Karpas-422 (cell line): ENCODE results near the gene FAM120B. TPM values are rescaled to one million over a fixed set of nuclear protein-coding genes. Genes with fewer than 3 reads are reported as not detected.

Source experiments
- DNase-seq: peaks from one replicate; pipeline ENCODE4 v3.0.0-alpha.2; 2015
- H2AFZ ChIP-seq: fragments of 200-600 bp; sonication (generic); 2 replicates; pipeline ENCODE4 v1.6.1; 2014; ENCODE audit warnings: antibody characterized with exemption, low read length, mixed read lengths
- H3K27ac ChIP-seq: fragments of 200-600 bp; sonication (generic); 2 replicates; pipeline ENCODE4 v1.5.1; 2014; ENCODE audit warnings: mild to moderate bottlenecking, low read length, moderate library complexity
- H3K27me3 ChIP-seq: fragments of 200-600 bp; sonication (generic); 2 replicates; pipeline ENCODE4 v1.6.1; 2014; ENCODE audit warnings: low read length, mixed read lengths
- H3K36me3 ChIP-seq: fragments of 200-600 bp; sonication (generic); 2 replicates; pipeline ENCODE4 v1.6.1; 2014; ENCODE audit warnings: low read length, mixed read lengths; ENCODE audit not compliant: insufficient read depth
- H3K4me1 ChIP-seq: fragments of 200-600 bp; sonication (generic); 2 replicates; pipeline ENCODE4 v1.6.1; 2014; ENCODE audit warnings: mild to moderate bottlenecking, low read length, mixed read lengths
- H3K4me2 ChIP-seq: fragments of 200-600 bp; sonication (generic); 2 replicates; pipeline ENCODE4 v1.6.1; 2014; ENCODE audit warnings: low read length, low read depth, mild to moderate bottlenecking; ENCODE audit not compliant: poor library complexity, severe bottlenecking
- H3K4me3 ChIP-seq: fragments of 200-600 bp; sonication (generic); 2 replicates; pipeline ENCODE4 v1.5.1; 2014; ENCODE audit warnings: mild to moderate bottlenecking, antibody characterized with exemption, low read length, mixed read lengths
- H3K79me2 ChIP-seq: fragments of 200-600 bp; sonication (generic); 2 replicates; pipeline ENCODE4 v1.6.1; 2014; ENCODE audit warnings: mild to moderate bottlenecking, low read length, mixed read lengths
- H3K9ac ChIP-seq: fragments of 200-600 bp; sonication (generic); 2 replicates; pipeline ENCODE4 v1.6.0; 2014; ENCODE audit warnings: low read length
- H3K9me2 ChIP-seq: fragments of 200-600 bp; sonication (generic), shearing (Covaris generic); replicated peaks from 2 replicates; pipeline ENCODE4 v1.6.0; 2014; ENCODE audit warnings: mild to moderate bottlenecking, low read length, moderate library complexity; ENCODE audit not compliant: insufficient read depth
- H3K9me3 ChIP-seq: fragments of 300-700, 200-600 bp; sonication (generic); 2 replicates; pipeline ENCODE4 v1.6.1; 2014; ENCODE audit warnings: low read length, mixed read lengths
- H4K20me1 ChIP-seq: fragments of 200-600 bp; sonication (generic); 2 replicates; pipeline ENCODE4 v1.6.1; 2014; ENCODE audit warnings: mild to moderate bottlenecking, antibody characterized with exemption, low read length, low read depth; ENCODE audit not compliant: insufficient read depth
- total RNA-seq: library from RNA; depleted of rRNA; stranded (reverse); fragments of >200 nt; shearing (Covaris generic); gene quantifications from 2 replicates; pipeline ENCODE4 v1.2.3, GENCODE V29; 2014; ENCODE audit warnings: low replicate concordance

The FAM120B gene
- total RNA-seq, 1 experiment from 2014 or later: 32.1 TPM

- H3K27me3 ChIP-seq: no peaks in the 10 kb centered on the region
- H3K9ac ChIP-seq: no peak overlapping the region
- H3K4me1 ChIP-seq: no peaks in the 10 kb centered on the region
- DNase-seq: no peak
- no peaks in the 10 kb centered on the region for H4K20me1 ChIP-seq
- H3K4me3 ChIP-seq: no peak overlapping the region
- no peaks in the 10 kb centered on the region for H3K9me3 ChIP-seq
- no peak overlapping the region for H3K4me2 ChIP-seq
- no peaks in the 10 kb centered on the region for H3K9me2 ChIP-seq
- no peak overlapping the region for H3K27ac ChIP-seq
- H3K79me2 ChIP-seq: peaks cover 5% of the 10 kb centered on the region; the same call in 1 of the 2 replicates
- no peaks in the 10 kb centered on the region; the same call in 1 of the 2 replicates for H3K36me3 ChIP-seq
- H2AFZ ChIP-seq: no peak overlapping the region
Observed at GRCh38 chr6:170366248-170366960, 59.8 kb downstream of the FAM120B start.

- Histone ChIP-seq H3K27me3 (no peaks in the 10 kb centered on the region), H3K79me2 (peaks cover 2% of the 10 kb centered on the region; the same call in 1 of the 2 replicates), H3K27ac (no peak overlapping the region), H3K4me2 (no peak overlapping the region), H3K9ac (no peak overlapping the region), H3K4me1 (no peaks in the 10 kb centered on the region), H4K20me1 (no peaks in the 10 kb centered on the region), H3K36me3 (no peaks in the 10 kb centered on the region; the same call in 1 of the 2 replicates), H3K9me3 (no peaks in the 10 kb centered on the region), H3K4me3 (no peak overlapping the region), H2AFZ (no peak overlapping the region), H3K9me2 (no peaks in the 10 kb centered on the region)
- no peak for DNase-seq
Observed at GRCh38 chr6:170367241-170367640, 60.7 kb downstream of the FAM120B start.

DNA sequence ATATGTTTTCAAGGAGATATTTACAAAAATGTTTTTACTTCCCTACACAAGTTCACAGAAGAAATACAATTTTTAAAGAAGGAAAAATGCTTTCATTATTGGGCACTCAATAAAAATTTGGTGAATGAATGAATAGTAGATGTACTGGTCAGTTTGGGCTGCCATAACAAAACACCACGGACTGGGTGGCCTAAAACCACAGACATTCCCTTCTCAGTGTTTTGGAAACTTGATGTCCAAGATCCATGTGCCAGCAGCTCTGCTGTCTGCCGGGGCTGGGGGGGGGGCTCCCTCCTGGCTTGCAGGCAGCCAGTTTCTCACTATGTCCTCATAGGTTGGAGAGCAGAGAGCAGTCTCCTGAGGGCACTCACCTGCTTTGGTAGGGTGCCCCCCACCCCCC is 62.0 kb downstream of the FAM120B start:
- Histone ChIP-seq H3K27ac (no peak overlapping the region), H3K4me3 (no peak overlapping the region), H4K20me1 (no peaks in the 10 kb centered on the region), H2AFZ (no peak overlapping the region), H3K4me1 (no peaks in the 10 kb centered on the region), H3K79me2 (peaks cover 2% of the 10 kb centered on the region; the same call in 1 of the 2 replicates), H3K9ac (no peak overlapping the region), H3K36me3 (no peaks in the 10 kb centered on the region; the same call in 1 of the 2 replicates), H3K27me3 (no peaks in the 10 kb centered on the region), H3K9me3 (no peaks in the 10 kb centered on the region), H3K4me2 (no peak overlapping the region), H3K9me2 (no peaks in the 10 kb centered on the region)
- DNase-seq: no peak

GRCh38 chr6:170369403-170369802 is 62.8 kb downstream of the FAM120B start:
- Histone ChIP-seq H3K4me3 (no peak overlapping the region), H3K4me1 (no peaks in the 10 kb centered on the region), H3K9me3 (no peaks in the 10 kb centered on the region), H3K4me2 (no peak overlapping the region), H2AFZ (no peak overlapping the region), H3K9me2 (no peaks in the 10 kb centered on the region), H3K27me3 (no peaks in the 10 kb centered on the region), H3K9ac (no peak overlapping the region), H3K36me3 (no peaks in the 10 kb centered on the region; the same call in 1 of the 2 replicates), H3K27ac (no peak overlapping the region), H3K79me2 (peaks cover 2% of the 10 kb centered on the region; the same call in 1 of the 2 replicates), H4K20me1 (no peaks in the 10 kb centered on the region)
- DNase-seq: no peak

DNA sequence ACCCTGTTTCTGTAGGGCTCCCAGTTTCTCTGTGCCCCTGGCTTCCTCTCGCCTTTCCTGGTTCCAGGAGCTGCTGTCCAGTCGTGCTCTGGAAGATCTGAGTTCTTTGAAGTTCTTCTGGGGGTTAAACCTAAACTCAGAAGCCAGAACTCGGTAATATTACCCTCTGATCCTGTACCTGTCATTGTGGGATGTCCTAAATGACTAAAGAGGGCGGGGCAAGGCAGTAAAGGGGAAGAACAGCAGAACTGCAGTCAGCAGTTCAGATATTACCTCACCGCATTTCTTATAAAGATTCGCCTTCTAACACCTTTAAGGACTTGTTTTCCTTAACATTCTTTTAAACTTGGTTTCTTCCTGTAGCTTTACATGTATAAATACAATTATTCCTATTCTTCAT is 63.9 kb downstream of the FAM120B start:
- no peak overlapping the region for H3K4me2 ChIP-seq
- DNase-seq: no peak
- H3K4me3 ChIP-seq: no peak overlapping the region
- no peaks in the 10 kb centered on the region for H3K9me2 ChIP-seq
- H3K27me3 ChIP-seq: no peaks in the 10 kb centered on the region
- H4K20me1 ChIP-seq: no peaks in the 10 kb centered on the region
- no peak overlapping the region for H2AFZ ChIP-seq
- H3K9ac ChIP-seq: no peak overlapping the region
- 0 out of 2 replicates have a peak, but pooled peaks cover 2% of the 10 kb centered on the region for H3K79me2 ChIP-seq
- H3K27ac ChIP-seq: no peak overlapping the region
- no peaks in the 10 kb centered on the region for H3K4me1 ChIP-seq
- H3K9me3 ChIP-seq: no peaks in the 10 kb centered on the region
- no peaks in the 10 kb centered on the region; the same call in 1 of the 2 replicates for H3K36me3 ChIP-seq

GRCh38 chr6:170371080-170371479 is 64.5 kb downstream of the FAM120B start:
- Histone ChIP-seq H4K20me1 (no peaks in the 10 kb centered on the region), H3K4me2 (no peak overlapping the region), H3K36me3 (no peaks in the 10 kb centered on the region; the same call in 1 of the 2 replicates), H3K79me2 (0 out of 2 replicates have a peak, but pooled peaks cover 2% of the 10 kb centered on the region), H3K4me3 (no peak overlapping the region), H3K9me2 (no peaks in the 10 kb centered on the region), H3K27ac (no peak overlapping the region), H3K4me1 (no peaks in the 10 kb centered on the region), H3K9me3 (no peaks in the 10 kb centered on the region), H3K9ac (no peak overlapping the region), H3K27me3 (no peaks in the 10 kb centered on the region), H2AFZ (no peak overlapping the region)
- DNase-seq: no peak

GRCh38 chr6:170371588-170371987 is 65.0 kb downstream of the FAM120B start:
- H3K27ac ChIP-seq: no peak overlapping the region
- H3K9ac ChIP-seq: no peak overlapping the region
- no peaks in the 10 kb centered on the region for H4K20me1 ChIP-seq
- no peak overlapping the region for H3K4me3 ChIP-seq
- H3K27me3 ChIP-seq: no peaks in the 10 kb centered on the region
- H3K4me2 ChIP-seq: no peak overlapping the region
- no peak for DNase-seq
- H3K4me1 ChIP-seq: no peaks in the 10 kb centered on the region
- H3K9me2 ChIP-seq: no peaks in the 10 kb centered on the region
- no peaks in the 10 kb centered on the region; the same call in 1 of the 2 replicates for H3K36me3 ChIP-seq
- H2AFZ ChIP-seq: no peak overlapping the region
- no peaks in the 10 kb centered on the region for H3K9me3 ChIP-seq
- 0 out of 2 replicates have a peak, but pooled peaks cover 2% of the 10 kb centered on the region for H3K79me2 ChIP-seq

DNA sequence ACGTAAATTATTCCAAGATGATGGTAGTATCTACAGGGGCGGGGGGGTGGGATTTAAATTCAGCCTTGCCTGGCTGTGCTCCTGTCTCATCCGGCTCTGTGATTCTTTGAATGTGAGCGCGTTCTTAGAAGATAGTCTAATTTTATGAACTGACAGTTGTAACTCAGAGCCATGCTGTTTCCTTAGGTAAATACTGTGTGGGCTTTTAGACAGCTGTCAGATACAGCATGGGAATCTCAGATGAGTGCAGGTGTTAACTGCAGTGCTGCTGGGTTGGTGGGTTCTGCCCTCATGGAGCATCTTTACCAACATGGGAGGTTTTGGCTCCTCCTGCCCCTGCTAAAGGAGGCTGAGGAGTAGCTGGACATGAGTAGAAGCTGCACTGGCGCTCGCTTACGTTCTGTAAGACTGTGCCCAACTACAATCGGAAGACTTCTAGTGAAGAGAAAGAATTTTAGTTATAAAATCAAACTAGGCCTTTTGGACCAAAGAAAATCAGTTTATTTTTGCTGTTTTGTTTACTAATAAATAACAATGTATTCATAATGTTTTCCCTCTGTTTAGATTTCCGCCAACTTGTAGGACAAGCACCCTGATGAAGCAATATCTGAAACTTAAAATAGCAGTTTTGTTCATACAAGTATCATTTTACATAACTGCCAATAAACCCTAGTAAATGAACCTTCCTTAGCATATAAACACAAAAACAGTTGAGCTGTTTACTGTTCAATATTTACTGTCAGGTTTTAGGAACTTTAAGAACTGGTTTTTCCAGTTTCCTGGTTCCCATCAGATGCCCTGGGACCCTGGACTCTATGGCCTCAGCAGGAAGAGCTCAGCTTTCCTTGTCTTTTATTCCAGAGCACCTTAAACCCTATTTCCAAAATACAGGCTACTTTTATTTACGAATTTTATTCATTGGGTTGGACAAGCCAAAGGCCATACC is 66.1 kb downstream of the FAM120B start:
- no peaks in the 10 kb centered on the region for H3K27me3 ChIP-seq
- H3K79me2 ChIP-seq: 0 out of 2 replicates have a peak, but pooled peaks cover 2% of the 10 kb centered on the region
- no peaks in the 10 kb centered on the region for H4K20me1 ChIP-seq
- no peak overlapping the region for H3K9ac ChIP-seq
- no peak overlapping the region for H3K4me3 ChIP-seq
- no peaks in the 10 kb centered on the region for H3K9me3 ChIP-seq
- no peaks in the 10 kb centered on the region for H3K4me1 ChIP-seq
- H2AFZ ChIP-seq: no peak overlapping the region
- DNase-seq: no peak
- H3K27ac ChIP-seq: no peak overlapping the region
- no peak overlapping the region for H3K4me2 ChIP-seq
- H3K36me3 ChIP-seq: no peaks in the 10 kb centered on the region; the same call in 1 of the 2 replicates
- H3K9me2 ChIP-seq: no peaks in the 10 kb centered on the region
